Kasumi-1 (cell line): ENCODE measurements around the gene REM2.

Experiments
- DNase-seq, 2 experiments: peaks; one replicate each; lab custom pipeline; 2025; lab: John Stamatoyannopoulos, UW

The REM2 gene, protein sequence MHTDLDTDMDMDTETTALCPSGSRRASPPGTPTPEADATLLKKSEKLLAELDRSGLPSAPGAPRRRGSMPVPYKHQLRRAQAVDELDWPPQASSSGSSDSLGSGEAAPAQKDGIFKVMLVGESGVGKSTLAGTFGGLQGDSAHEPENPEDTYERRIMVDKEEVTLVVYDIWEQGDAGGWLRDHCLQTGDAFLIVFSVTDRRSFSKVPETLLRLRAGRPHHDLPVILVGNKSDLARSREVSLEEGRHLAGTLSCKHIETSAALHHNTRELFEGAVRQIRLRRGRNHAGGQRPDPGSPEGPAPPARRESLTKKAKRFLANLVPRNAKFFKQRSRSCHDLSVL

DNA sequence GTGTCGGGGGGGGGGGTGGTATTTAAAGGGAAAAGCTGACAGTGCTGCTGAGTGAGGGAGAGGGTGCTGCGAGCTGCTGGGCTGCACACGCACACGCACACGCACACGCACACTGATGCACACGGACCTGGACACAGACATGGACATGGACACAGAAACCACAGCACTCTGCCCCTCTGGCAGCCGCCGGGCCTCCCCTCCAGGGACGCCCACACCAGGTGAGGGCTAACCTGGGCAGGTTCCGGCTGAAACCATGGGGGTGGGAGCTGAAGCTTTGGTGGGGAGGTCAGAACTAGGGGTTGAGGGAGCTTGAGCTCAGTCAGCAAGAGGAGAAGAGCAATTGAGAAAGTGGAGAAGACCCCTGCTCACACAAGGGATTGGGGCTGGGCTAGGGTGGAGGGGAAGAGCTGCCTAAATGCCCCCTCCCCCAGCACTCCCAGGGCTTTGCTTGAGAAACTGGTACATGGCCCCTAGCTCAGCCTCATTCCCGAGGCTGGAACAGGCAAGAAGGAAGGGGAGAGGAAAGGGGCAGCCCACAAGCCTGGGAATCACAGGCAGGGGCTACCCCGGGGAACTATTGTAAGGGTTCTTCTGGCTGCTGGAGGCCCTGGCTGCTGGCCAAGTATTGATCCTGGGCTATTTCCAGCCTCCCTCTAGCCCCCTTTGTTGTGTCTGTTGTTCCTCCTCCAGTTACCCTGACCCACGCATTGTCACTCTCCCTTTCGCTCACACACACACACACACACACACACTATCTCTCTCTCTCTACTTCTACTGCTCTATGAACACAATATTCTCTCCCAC is at the start of gene REM2:
REM2 (plus strand) TSS at position 50 of the 804 bp plus-strand sequence; CDS start at position 116, 66 bp downstream.
- DNase-seq = no peak

DNA sequence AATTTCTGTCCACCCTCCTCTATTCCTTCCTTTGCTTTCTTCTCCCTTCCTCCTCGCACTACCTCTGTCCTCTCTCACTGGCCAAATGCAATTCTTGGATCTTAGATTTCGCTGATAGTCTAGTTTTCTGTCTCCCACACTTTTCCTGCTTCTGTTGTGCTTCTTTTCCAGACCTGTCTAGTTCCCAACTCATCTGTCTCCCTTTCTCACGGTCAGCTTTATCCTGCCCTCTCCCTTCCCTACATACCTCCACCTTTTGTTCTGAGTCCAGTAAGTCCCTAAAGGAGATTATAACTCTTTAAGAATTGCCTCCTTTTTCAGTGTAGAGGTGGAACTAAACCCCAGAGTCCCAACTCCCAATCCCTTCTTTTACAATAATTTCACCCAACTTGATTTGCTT is 47.5 kb upstream of the REM2 start:
- no peak for DNase-seq

DNA sequence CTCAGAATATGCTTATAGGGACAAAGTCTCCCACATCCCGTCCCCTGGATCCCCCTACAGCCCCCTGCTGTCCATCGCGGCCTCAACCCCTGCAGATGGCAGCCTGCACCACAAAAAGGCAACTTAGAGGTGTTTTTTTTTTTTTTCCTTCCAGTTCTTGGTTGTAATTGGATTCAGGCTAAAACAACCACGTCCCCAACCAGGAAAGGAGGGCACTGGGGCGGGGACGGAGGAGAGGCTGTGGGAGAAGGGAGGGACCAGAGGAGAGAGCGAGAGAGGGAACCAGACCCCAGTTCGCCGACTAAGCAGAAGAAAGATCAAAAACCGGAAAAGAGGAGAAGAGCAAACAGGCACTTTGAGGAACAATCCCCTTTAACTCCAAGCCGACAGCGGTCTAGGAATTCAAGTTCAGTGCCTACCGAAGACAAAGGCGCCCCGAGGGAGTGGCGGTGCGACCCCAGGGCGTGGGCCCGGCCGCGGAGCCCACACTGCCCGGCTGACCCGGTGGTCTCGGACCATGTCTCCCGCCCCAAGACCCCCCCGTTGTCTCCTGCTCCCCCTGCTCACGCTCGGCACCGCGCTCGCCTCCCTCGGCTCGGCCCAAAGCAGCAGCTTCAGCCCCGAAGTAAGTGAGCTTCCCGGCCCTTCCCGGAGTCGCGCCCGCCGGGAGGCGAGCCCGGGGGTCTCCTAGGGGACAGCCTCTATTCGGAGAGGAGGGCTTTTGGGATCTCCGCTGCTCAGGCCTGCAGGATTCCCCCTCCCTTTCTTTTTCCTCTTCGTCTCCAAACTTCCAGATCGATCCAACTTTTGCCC is 46.5 kb upstream of the REM2 start, which contains the start of gene MMP14:
MMP14 (plus strand) TSS at position 285 of the 813 bp plus-strand sequence; CDS start at position 518, 233 bp downstream.
- DNase-seq = peak; percentile 36 to 39

DNA sequence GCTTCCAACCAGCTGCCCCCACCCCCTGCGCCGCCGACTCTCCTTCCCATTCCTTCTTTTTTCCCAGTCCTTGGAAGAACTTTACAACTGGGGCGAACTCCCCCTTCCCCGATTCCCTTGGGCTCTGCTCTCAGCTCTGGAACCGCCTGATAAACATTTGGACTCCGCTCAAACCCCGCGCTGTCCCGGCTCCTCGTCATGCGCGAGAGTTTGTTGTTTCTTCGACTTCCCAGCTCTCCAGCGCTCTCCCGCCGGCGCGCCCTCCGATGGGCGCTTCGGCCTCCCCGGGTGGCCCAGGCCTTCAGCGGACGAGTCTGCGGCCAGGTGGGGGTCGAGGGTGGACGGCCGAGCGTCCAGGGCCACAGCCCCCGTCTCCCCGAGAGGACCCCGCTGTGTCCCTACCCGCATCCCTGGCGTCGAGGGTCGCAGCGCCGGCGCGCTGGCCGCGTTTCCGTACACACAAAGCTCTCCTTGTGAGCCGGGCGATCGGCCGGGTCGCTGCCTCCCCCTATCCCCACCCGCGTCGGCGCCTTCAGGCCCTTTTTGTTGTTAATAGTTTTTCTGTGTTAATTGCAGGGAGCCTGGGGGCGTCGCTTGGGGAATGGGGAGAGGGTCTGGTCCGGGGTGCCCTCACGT is 45.8 kb upstream of the REM2 start:
- DNase-seq = peak; percentile 11 to 29

DNA sequence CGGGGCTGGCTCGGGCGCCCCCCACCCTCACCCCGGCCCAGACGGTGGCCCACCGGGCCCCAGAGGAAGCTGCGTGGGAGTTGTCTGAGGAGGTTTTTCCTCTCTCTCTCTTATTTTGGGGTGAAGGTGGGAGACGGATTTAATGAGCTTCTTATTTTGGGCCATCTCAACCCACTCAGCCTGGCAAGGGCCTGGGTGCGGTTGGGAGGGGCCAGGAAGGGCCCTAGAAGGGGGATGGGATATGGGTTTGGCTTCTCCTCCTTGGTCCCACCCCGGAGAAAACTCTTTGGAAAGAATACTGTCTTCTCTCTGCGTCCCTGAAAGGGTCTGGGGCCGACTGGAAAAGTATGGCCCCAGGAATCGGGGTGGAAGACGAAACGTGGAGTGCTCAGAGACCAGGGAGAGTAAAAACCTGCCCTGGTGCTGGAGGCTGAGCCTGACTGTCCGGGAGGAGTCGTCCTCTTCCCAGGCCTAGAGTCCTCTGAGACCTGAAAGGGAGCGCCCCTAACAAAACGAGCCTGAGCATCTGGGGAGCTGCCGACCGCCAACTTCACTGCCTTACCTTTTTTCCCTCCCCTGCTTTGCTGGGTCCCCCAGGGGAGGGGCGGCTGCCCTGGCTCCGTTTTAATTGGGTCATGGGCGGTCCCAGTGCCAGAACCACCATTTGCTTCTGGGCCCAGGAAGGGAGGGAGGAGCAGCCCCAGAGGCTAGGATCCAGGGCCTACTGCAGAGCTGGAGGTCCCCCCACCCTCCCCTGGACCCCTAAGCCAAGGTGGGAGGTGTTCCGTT is 45.1 kb upstream of the REM2 start:
- DNase-seq = no peak

DNA sequence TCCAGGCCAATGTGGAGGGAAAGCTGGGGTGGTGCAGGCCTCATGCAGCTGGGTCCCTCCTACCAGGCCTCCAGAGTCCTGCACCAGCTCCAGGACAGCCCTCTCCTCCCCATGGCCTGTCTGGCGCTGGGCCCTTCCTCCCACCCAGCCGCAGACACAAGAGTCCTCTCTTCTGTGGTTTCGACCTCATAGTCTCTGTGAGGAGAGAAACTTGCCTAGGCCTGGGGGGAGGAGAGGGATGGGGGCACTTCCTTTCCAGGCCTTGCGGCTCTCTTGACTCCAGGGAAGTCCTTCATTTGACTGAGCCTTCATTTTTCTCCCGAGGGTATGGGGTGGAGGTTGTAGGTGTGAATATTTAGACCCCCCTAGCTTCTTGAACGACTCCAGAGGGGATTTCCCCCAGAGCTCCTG is 44.4 kb upstream of the REM2 start:
- peak; percentile 59 to 69 for DNase-seq

DNA sequence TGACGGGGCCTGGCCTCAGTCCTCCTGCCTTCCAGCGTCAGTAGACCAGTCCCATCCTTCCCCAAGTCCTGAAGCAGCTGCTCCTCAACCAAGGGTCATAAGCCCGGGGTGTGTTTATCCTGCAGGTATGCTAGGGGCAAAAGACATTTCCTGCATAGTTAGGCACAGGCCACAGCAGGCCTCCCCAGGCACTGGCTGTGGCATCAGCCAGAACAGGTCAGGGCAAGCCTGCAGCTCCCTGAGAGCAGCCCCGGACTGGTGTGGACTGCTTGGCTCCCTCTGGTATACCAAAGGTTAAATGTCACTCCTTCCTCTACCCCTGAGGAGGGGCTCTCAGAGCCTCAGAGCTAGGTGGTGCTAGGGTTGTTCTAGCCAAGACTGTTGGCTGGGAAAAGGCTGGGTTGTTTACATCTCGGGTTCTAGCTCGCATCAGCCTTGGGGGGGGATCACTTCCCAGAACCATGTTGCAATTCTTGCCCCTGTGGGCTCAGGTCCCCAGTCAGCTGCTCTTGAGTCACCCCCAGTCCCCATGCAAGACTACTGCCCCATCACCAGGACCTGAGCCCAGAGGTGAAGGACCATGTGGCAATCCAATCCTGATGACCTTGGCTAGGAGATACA is 43.8 kb upstream of the REM2 start:
- DNase-seq = no peak

DNA sequence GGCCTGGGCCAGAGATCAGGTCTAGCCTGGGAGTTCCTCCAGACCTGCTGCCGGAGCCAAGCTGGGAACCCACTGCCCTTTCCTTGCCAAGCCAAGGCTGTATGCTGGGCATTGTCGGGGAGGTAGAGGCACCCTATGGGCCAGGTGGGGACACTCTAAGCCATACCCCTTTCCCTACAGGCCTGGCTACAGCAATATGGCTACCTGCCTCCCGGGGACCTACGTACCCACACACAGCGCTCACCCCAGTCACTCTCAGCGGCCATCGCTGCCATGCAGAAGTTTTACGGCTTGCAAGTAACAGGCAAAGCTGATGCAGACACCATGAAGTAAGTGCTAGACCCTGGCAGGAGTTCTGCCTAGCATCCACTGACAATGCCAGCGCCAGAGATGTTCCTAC is 41.7 kb upstream of the REM2 start:
- no peak for DNase-seq

DNA sequence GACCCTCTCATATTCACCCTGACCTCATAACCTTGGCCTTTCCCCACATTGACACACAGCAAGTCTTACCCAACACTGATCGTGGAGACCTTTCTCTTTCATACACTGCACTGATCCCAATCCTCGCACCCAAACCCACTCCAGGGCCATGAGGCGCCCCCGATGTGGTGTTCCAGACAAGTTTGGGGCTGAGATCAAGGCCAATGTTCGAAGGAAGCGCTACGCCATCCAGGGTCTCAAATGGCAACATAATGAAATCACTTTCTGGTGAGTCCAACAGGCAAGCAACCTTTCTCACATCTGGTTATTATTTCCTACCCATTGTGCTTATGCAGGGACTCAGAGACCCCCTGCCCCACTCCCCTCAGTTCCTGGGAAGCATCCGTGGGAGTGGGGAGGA is 41.3 kb upstream of the REM2 start:
- no peak for DNase-seq

DNA sequence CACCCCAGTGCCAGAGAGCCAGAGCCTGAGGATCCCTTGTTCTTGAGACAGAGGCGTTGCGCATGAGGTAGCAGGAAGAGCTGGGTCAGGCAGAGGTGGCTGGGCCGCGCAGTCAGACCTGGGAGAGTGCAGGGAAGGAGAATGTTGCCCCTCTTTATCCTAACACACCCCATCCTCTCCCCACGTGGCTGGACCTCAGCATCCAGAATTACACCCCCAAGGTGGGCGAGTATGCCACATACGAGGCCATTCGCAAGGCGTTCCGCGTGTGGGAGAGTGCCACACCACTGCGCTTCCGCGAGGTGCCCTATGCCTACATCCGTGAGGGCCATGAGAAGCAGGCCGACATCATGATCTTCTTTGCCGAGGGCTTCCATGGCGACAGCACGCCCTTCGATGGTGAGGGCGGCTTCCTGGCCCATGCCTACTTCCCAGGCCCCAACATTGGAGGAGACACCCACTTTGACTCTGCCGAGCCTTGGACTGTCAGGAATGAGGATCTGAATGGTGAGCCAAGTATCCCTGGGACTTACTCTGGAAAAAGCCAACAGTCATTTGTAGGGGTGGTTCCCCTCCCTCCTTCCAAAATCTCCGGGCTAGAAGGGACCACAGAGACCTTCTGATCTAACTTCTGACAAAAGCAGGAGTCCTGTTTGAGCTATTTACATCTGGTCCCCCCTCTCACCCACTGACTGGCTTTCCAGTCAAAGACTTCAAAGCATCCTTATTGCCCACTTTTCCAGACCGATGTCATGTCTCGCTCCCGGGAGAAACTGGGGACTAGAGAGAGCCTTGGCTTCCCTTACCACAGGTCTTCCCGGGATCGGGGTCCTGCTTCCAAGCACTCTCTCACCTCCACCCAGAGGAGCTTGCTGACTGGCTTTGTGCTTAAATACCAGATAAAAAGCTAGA is 40.6 kb upstream of the REM2 start:
- DNase-seq = no peak

DNA sequence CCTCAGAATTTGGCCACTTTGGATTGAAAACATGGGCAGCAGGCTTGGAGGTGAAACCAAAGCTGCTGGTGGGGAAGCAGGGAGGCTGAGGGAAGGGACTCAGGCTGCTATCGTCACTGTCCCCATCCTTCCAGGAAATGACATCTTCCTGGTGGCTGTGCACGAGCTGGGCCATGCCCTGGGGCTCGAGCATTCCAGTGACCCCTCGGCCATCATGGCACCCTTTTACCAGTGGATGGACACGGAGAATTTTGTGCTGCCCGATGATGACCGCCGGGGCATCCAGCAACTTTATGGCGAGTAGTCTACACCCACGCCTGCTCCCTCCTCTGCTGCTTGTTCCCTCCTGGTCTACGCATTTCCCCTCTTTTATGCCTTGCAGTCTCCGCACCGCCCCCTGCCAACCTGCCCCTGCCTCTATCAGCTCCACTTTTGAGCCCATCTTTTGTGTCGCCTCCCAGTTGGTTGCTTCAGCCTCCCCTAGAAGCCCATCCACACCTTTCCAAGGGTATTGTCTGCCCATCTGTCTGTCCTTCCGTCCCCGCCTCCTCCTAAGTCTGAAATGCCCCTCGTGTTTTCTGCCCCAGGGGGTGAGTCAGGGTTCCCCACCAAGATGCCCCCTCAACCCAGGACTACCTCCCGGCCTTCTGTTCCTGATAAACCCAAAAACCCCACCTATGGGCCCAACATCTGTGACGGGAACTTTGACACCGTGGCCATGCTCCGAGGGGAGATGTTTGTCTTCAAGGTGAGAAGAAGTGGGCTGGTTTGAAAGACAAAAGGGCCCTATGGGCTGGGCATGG is 39.7 kb upstream of the REM2 start:
- no peak for DNase-seq

DNA sequence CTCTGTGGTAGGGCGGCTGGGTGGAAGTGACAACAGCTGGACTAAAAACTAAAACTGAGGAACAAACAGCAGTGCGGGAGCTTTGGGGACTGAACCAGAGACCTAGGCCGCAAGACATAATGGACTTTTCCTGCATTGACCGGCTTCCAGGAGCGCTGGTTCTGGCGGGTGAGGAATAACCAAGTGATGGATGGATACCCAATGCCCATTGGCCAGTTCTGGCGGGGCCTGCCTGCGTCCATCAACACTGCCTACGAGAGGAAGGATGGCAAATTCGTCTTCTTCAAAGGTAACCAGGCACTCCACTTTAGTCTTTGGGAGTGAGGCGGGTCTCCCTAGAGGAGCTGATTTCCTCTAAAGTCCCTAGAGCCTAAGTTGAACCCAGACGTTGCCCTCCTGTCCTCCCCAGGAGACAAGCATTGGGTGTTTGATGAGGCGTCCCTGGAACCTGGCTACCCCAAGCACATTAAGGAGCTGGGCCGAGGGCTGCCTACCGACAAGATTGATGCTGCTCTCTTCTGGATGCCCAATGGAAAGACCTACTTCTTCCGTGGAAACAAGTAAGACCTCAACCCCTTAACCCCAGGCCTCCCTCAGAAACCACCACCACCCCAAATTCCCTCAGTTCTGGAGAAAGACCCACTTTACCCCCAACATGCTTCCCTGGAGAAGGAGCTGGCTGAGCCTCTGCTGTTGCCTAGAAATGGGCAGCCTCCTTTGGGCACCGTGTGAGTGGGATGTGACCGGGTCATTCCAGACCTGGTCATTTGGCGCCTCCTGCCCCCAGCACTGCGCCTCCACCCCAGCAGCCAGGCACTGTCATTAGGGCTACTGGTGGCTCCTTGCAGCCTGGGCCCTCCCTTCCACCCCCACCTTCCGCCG is 38.6 kb upstream of the REM2 start:
- DNase-seq = no peak

DNA sequence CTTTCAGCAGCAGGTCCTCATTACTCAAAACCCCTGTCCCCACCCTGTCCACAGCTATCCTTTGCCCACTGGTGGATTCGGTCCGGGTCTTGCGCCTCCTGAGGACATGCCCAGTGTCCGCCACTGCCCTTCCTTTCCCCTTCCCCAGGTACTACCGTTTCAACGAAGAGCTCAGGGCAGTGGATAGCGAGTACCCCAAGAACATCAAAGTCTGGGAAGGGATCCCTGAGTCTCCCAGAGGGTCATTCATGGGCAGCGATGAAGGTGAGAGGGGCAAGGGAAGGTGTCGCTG is 38.0 kb upstream of the REM2 start:
- DNase-seq = no peak

DNA sequence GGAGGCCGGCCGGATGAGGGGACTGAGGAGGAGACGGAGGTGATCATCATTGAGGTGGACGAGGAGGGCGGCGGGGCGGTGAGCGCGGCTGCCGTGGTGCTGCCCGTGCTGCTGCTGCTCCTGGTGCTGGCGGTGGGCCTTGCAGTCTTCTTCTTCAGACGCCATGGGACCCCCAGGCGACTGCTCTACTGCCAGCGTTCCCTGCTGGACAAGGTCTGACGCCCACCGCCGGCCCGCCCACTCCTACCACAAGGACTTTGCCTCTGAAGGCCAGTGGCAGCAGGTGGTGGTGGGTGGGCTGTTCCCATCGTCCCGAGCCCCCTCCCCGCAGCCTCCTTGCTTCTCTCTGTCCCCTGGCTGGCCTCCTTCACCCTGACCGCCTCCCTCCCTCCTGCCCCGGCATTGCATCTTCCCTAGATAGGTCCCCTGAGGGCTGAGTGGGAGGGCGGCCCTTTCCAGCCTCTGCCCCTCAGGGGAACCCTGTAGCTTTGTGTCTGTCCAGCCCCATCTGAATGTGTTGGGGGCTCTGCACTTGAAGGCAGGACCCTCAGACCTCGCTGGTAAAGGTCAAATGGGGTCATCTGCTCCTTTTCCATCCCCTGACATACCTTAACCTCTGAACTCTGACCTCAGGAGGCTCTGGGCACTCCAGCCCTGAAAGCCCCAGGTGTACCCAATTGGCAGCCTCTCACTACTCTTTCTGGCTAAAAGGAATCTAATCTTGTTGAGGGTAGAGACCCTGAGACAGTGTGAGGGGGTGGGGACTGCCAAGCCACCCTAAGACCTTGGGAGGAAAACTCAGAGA is 37.0 kb upstream of the REM2 start:
- DNase-seq = no peak

DNA sequence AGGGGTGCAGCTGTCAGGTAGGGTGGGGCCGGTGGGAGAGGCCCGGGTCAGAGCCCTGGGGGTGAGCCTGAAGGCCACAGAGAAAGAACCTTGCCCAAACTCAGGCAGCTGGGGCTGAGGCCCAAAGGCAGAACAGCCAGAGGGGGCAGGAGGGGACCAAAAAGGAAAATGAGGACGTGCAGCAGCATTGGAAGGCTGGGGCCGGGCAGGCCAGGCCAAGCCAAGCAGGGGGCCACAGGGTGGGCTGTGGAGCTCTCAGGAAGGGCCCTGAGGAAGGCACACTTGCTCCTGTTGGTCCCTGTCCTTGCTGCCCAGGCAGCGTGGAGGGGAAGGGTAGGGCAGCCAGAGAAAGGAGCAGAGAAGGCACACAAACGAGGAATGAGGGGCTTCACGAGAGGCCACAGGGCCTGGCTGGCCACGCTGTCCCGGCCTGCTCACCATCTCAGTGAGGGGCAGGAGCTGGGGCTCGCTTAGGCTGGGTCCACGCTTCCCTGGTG is 36.2 kb upstream of the REM2 start:
- DNase-seq = no peak

DNA sequence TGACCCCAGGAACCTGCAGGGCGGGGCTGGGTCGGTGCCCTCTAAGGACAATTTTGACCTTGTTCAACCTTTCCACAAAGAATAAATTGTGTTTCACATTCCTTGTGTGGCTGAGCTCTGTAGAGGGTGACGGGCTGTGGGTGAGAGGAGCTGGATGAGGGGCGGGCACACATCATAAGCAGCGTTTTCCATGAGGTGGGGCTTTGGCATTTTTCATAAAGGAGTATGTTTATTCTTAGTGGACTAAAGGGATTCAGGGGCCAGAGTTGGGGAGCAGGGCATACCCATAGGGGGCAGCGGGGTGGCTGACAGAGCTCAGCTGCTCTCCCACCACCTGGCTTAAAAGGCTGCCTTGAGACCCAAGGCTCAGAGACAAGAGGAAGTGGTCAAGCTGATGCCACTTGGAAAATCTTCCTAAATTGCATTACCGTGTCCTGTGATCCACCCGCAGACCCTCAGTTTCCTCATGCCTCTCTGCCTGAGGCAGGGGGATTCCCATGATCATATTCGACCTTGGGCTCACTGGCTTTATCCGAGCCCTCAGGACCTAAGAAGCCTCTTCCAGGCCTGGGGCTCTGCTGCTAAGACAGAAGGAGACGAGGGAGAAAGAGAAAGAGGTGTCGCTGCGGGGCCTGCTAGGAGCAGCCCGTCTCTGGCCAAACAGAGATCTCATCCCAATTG is 35.2 kb upstream of the REM2 start:
- no peak for DNase-seq
